K562 (cell line): Measurements from ENCODE around the gene RACK1. TPM values are rescaled to one million over a fixed set of nuclear protein-coding genes. Genes with fewer than 3 reads are reported as not detected.

Experiments
- CHD4 ChIP-seq: fragments of 200-600 bp; sonication (generic); IDR thresholded peaks from 3 replicates; pipeline ENCODE4 v1.6.1; 2012; ENCODE audit warnings: low read depth, mild to moderate bottlenecking, mixed read lengths, low read length, inconsistent platforms; ENCODE audit not compliant: insufficient read depth, insufficient replicate concordance, poor library complexity, severe bottlenecking
- HDAC1 ChIP-seq, 2 experiments: fragments of 450-650 bp; IDR thresholded peaks; 2 replicates each; pipeline ENCODE4 v1.6.1; 2016 to 2017; ENCODE audit warnings: inconsistent platforms in 1 of 2, mild to moderate bottlenecking in 1 of 2, moderate library complexity in 1 of 2
- HDAC6 ChIP-seq: IDR thresholded peaks from 2 replicates; pipeline ENCODE4 v1.6.1; 2012; ENCODE audit warnings: low read depth, mild to moderate bottlenecking, control low read depth, inconsistent platforms, low read length, moderate library complexity
- MYNN ChIP-seq, 2 experiments: sonication (generic); formaldehyde crosslinking in 1 of 2; IDR thresholded peaks; 2 replicates each; pipeline versions ENCODE4 v1.5.0 to v1.6.1; 2016 to 2020; ENCODE audit warnings: antibody characterized with exemption in 1 of 2, missing genetic modification reagents in 1 of 2
- NFIX ChIP-seq: fragments of 250-450 bp; sonication (Bioruptor Pico); IDR thresholded peaks from 2 replicates; pipeline ENCODE4 v1.4.0; 2020; ENCODE audit warnings: low read depth, mild to moderate bottlenecking, moderate library complexity
- POLR2A ChIP-seq: fragments of 450-650 bp; conservative IDR thresholded peaks from 2 replicates; pipeline ENCODE4 v1.6.1; 2016
- RBBP5 ChIP-seq: fragments of 200-600 bp; sonication (generic); IDR thresholded peaks from 2 replicates; pipeline ENCODE4 v1.6.1; 2012; ENCODE audit warnings: borderline replicate concordance, mild to moderate bottlenecking, low read length, control low read depth, inconsistent platforms; ENCODE audit not compliant: insufficient read depth, poor library complexity, severe bottlenecking
- SMC3 ChIP-seq: conservative IDR thresholded peaks from 2 replicates; pipeline ENCODE4 v1.6.1; 2011; ENCODE audit warnings: low read depth, low read length, improper control_type of control experiment; ENCODE audit not compliant: insufficient read depth
- SUPT5H ChIP-seq: fragments of 450-650 bp; IDR thresholded peaks from 2 replicates; pipeline ENCODE4 v1.6.1; 2016
- TAF1 ChIP-seq: IDR thresholded peaks from 2 replicates; pipeline ENCODE4 v1.6.1; 2011; ENCODE audit warnings: mild to moderate bottlenecking, low read length, moderate library complexity; ENCODE audit not compliant: insufficient read depth, control insufficient read depth, severe bottlenecking; ENCODE audit errors: extremely low read depth
- TBL1XR1 ChIP-seq, 2 experiments: IDR thresholded peaks; 2 replicates each; pipeline ENCODE4 v1.6.1; 2012; ENCODE audit warnings: improper control_type of control experiment in 2 of 2, low read length in 2 of 2, mild to moderate bottlenecking in 1 of 2
- TEAD1 ChIP-seq, 2 experiments: fragments of 450-650 bp in 1 of 2; sonication (generic) in 1 of 2; formaldehyde crosslinking; IDR thresholded peaks; 2 replicates each; pipeline versions ENCODE4 v1.4.0 to v1.8.0; 2020 to 2022; ENCODE audit warnings: mild to moderate bottlenecking in 2 of 2, missing genetic modification reagents in 1 of 2
- ZBTB43 ChIP-seq: sonication (generic); formaldehyde crosslinking; IDR thresholded peaks from 2 replicates; pipeline ENCODE4 v1.8.0; 2023; ENCODE audit warnings: mild to moderate bottlenecking, missing genetic modification reagents
- ZNF12 ChIP-seq: sonication (generic); formaldehyde crosslinking; IDR thresholded peaks from 2 replicates; pipeline ENCODE4 v1.4.0; 2020; ENCODE audit warnings: mild to moderate bottlenecking, missing genetic modification reagents
- ZNF436 ChIP-seq: fragments of 250-450, 450-650 bp; sonication (Bioruptor Pico); formaldehyde crosslinking; IDR thresholded peaks from 2 replicates; pipeline ENCODE4 v1.7.0; 2020; ENCODE audit warnings: mild to moderate bottlenecking
- ZNF764 ChIP-seq: fragments of 250-450 bp; sonication (Bioruptor Pico); IDR thresholded peaks from 2 replicates; pipeline ENCODE4 v1.4.0; 2020; ENCODE audit warnings: low read depth, mild to moderate bottlenecking, moderate library complexity
- ZSCAN32 ChIP-seq: fragments of 450-650 bp; formaldehyde crosslinking; IDR thresholded peaks from 2 replicates; pipeline ENCODE4 v1.4.0; 2020; ENCODE audit warnings: mild to moderate bottlenecking, moderate library complexity
- polyA plus RNA-seq, 8 experiments: library from polyadenylated mRNA; depleted of rRNA in 4 of 8; stranded (reverse) in 5 of 8; unstranded in 3 of 8; fragments of >200 nt; fragmentation: Nextera tagmentation in 2 of 8; fragmentation: Illumina TruSeq in 1 of 8; extraction: Ambion mirVana in 2 of 8; extraction: Trizol in 1 of 8; gene quantifications; 2 replicates each; pipeline versions ENCODE4 v1.2.1 to v1.2.3, GENCODE V29; 2011 to 2014; ENCODE audit warnings: inconsistent platforms in 1 of 8, missing spikeins in 1 of 8
- total RNA-seq, 7 experiments: library from RNA; depleted of rRNA in 6 of 7; stranded (reverse); fragments of >200 nt in 6 of 7; fragmentation: Illumina TruSeq in 2 of 7; extraction: Trizol in 2 of 7; gene quantifications; 2 replicates each; pipeline versions ENCODE4 v1.2.1 to v1.2.3, GENCODE V29; 2011 to 2021; ENCODE audit warnings: low replicate concordance in 1 of 7
- TF ChIP-seq, protein P1 (sequence below): sonication (generic); formaldehyde crosslinking; IDR thresholded peaks from 2 replicates; pipeline ENCODE4 v1.8.1; 2023; ENCODE audit warnings: missing genetic modification reagents, mild to moderate bottlenecking, borderline replicate concordance
- TF ChIP-seq, protein P2 (sequence below): fragments of 250-450 bp; sonication (Bioruptor Pico); IDR thresholded peaks from 2 replicates; pipeline ENCODE4 v1.4.0; 2020; ENCODE audit warnings: mild to moderate bottlenecking

The RACK1 gene
- total and polyA plus RNA-seq, 9 of the 15 experiments (the other 6 are each of a cell fraction or from before 2014, with no cell fraction given) = 2,303 to 5,311 (median 3,833) TPM

GRCh38 chr5:181187500-181188213 is 56.0 kb downstream of the RACK1 start (continued):
- TF ChIP-seq, protein P1, sequence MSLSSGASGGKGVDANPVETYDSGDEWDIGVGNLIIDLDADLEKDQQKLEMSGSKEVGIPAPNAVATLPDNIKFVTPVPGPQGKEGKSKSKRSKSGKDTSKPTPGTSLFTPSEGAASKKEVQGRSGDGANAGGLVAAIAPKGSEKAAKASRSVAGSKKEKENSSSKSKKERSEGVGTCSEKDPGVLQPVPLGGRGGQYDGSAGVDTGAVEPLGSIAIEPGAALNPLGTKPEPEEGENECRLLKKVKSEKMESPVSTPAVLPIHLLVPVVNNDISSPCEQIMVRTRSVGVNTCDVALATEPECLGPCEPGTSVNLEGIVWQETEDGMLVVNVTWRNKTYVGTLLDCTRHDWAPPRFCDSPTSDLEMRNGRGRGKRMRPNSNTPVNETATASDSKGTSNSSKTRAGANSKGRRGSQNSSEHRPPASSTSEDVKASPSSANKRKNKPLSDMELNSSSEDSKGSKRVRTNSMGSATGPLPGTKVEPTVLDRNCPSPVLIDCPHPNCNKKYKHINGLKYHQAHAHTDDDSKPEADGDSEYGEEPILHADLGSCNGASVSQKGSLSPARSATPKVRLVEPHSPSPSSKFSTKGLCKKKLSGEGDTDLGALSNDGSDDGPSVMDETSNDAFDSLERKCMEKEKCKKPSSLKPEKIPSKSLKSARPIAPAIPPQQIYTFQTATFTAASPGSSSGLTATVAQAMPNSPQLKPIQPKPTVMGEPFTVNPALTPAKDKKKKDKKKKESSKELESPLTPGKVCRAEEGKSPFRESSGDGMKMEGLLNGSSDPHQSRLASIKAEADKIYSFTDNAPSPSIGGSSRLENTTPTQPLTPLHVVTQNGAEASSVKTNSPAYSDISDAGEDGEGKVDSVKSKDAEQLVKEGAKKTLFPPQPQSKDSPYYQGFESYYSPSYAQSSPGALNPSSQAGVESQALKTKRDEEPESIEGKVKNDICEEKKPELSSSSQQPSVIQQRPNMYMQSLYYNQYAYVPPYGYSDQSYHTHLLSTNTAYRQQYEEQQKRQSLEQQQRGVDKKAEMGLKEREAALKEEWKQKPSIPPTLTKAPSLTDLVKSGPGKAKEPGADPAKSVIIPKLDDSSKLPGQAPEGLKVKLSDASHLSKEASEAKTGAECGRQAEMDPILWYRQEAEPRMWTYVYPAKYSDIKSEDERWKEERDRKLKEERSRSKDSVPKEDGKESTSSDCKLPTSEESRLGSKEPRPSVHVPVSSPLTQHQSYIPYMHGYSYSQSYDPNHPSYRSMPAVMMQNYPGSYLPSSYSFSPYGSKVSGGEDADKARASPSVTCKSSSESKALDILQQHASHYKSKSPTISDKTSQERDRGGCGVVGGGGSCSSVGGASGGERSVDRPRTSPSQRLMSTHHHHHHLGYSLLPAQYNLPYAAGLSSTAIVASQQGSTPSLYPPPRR (CRISPR knock-in tag) = no peak
- TF ChIP-seq ZNF12 (no peak), HDAC6 (no peak), HDAC1 (IDR thresholded peaks at IDR 0.05) (peak in 1 of 2 experiments; percentile 97; a peak in 2 of 4 replicates), SMC3 (peak; percentile 5; the same call in 1 of the 2 replicates), ZNF764 (CRISPR knock-in tag) (peak; percentile 79), RBBP5 (peak; percentile 52), ZSCAN32 (no peak), MYNN (IDR thresholded peaks at IDR 0.05) (peak; percentile 74; the same call in 1 of the 2 replicates), MYNN (CRISPR knock-in tag; IDR thresholded peaks at IDR 0.05) (no peak), POLR2A (peak; percentile 33; the same call in 1 of the 2 replicates), TBL1XR1 (IDR thresholded peaks at IDR 0.05; ENCODE audit: low read length in 2 of 2) (peak; percentile 30 to 91; a peak in 3 of 4 replicates), TAF1 (peak; percentile 24), ZBTB43 (CRISPR knock-in tag) (no peak), NFIX (CRISPR knock-in tag) (no peak), TEAD1 (CRISPR knock-in tag; IDR thresholded peaks at IDR 0.05) (peak in 1 of 2 experiments; percentile 77; a peak in 2 of 4 replicates), CHD4 (peak; percentile 67), ZNF436 (CRISPR knock-in tag) (no peak), SUPT5H (no peak)
- TF ChIP-seq, protein P2, sequence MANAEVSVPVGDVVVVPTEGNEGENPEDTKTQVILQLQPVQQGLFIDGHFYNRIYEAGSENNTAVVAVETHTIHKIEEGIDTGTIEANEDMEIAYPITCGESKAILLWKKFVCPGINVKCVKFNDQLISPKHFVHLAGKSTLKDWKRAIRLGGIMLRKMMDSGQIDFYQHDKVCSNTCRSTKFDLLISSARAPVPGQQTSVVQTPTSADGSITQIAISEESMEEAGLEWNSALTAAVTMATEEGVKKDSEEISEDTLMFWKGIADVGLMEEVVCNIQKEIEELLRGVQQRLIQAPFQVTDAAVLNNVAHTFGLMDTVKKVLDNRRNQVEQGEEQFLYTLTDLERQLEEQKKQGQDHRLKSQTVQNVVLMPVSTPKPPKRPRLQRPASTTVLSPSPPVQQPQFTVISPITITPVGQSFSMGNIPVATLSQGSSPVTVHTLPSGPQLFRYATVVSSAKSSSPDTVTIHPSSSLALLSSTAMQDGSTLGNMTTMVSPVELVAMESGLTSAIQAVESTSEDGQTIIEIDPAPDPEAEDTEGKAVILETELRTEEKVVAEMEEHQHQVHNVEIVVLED (CRISPR knock-in tag) = no peak
